CD4-positive, alpha-beta T cell treated with Interleukin-1 beta for 1 hour (primary cell): ENCODE data around the gene POM121C.
"Not testable (repeated sequence)": the region's sequence is repeated elsewhere in the genome, so short reads cannot be mapped to it uniquely, and the experiment has no call there.

Source experiments
- DNase-seq, 2 donors: peaks; one replicate each; pipeline ENCODE4 v3.0.0-alpha.2; 2020 to 2022

POM121C gene

DNA sequence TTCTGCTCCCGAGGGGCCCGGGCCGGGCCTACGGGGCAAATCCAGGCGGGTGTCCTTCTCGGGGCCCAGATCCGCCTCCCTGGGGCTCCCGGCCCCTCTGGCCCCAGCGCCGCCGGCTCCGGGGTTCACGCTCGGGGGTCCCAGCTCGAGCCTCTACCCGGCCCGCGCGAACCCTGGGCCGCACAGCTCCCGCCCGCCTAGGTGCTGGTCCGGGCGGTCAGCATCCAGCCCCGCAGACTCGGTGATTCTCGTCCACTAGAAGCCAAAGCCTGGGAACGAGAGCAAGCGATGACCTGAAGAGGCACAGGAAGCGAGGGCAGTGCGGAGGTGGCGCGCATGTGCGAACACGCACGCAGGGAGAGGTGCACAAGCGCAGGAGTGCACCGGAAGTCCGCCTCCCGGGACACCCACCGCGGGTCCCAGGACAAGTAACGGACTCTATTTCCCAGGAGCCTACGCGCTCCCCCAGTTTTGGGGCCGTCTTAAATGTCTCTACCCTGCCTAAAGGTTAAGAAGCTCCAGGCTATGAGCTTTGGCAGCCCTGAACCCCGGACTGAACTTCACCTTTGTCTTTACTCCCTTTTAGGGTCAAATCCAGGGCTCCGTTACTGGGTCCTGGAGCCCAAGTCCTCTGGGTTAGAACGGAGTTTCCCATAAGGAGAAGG, at the start of gene POM121C:
Gene POM121C, minus strand, starts transcription at position 321 of the 665 bp plus-strand sequence. CDS start 44,803 bp downstream, outside the sequence.
- DNase-seq, result peak; percentile 88 to 89

DNA sequence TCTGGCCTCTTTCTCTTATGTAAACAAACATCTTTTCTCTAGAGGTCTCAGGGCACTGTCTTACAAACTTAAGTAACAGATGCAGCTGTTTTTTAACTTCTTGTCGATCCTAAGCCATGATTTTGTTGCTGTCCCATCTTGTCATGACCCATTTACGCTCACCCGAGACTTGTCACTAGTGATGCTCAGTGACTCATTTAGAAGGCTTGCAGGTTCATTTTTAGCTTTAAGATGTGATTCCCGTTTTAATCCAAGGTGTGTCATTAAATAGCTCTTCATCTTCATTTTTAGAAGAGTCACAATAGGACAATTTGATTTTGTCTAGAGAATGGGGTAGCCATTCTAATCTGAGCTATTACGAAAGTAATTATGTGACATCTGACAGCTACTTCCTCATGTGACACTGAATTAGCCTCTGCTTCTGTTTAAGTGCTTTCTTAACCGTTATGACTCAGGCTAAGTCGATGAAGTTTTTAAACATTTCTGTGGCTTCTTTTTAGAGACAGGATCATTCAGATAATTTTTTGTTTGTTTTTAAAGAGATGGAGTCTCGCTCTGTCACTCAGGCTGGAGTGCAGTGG, 48.7 kb upstream of the POM121C start:
- no peak for DNase-seq

DNA sequence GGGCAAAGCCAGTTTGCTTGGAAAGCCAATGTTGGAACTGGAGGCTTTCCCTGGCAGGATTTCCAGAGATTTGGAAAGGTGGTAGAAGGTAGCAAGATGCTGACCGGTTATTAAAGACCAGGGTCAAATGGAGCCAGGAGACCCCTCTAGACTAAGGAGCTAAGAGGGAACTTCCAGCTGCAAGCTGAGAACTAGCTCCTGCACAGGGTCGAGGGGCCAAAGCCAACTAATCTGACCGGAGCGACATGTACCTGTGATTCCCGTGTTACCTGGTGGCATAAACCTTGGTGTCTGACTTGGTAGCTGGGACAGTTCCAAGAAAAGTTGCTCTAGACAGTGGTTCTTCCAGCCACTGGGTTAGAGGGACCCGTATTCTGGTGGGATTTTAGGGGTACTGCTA, 47.8 kb upstream of the POM121C start:
- no peak for DNase-seq

DNA sequence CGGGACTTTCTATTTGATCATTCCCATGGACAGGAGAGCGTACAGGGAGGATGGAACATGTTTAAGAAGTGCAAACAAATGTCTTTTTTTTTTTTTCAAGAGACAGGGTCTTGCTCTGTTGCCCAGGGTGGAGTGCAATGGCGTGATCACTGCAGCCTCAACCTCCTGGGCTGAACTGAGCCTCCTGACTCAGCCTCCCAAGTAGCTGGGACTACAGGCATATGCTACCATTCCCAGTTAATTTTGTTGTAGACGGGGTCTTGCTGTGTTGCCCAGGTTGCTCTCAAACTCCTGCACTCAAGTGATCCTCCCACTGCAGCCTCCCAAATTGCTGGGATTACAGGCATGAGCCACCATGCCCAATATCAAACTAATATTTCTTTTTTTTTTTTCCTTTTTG, 46.5 kb upstream of the POM121C start:
- DNase-seq, result no peak

DNA sequence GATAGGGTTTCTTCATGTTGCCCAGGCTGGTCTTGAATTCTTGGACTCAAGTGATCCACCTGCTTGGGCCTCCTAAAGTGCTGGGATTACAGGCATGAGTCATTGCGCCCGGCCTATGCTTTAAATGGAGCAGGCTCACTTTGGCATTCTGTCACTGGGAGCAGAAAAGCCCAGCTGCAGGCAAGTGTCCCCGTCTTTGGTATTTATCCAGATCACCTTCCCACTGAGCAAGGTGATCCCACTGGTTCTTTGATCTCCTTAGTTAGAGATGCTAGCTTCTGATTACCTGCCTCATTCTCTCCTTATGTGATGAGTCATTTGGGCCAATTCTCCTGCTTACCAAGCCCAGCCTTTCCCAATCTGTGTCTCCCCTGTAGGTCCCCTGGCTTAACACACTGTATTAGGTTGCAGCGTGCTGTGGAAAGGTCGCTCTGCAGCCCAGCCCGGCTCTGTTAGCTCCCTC, 45.3 kb upstream of the POM121C start:
- no peak for DNase-seq

DNA sequence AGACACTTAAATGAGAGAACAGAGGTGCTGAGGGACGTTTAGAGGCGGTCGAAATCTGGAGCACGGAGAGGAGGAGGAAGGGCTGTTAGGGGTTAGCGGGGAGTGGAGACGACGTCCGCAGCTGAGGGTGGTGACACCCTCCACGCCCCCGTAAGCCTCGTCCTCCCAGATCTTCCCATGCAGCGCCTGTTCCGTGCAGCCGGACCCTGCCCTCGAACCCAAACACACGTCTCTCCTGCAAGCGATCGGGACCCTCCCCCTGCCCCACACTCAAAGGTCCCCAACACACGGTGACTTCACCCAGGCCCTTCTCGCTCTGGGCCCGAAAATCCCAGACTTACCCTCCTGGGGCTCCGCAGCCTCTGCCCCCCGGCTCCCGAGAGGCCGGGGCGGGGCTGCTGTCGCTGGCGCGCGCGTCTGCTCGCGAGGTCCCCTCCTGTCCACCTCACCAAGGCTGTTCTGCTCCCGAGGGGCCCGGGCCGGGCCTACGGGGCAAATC, 41.2 kb upstream of the POM121C start:
- DNase-seq, result not testable (repeated sequence)

DNA sequence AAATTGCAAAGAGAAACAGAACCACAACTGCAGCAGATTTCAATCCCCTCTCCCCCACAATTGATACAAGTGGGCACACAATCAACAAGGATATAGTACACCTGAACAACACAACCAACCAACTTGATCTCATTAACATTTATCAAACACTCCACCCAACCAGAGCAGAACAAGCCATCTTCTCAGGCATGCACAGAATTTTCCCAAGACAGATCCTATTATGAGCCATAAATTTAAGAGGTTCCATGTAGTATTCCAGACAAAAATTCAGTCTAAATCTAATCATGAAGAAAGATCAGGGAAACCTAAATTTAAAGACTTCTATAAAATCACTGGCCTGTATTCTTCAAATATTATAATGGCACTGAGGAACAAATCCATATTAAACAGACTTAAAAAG, 35.6 kb upstream of the POM121C start:
- DNase-seq, result not testable (repeated sequence)

DNA sequence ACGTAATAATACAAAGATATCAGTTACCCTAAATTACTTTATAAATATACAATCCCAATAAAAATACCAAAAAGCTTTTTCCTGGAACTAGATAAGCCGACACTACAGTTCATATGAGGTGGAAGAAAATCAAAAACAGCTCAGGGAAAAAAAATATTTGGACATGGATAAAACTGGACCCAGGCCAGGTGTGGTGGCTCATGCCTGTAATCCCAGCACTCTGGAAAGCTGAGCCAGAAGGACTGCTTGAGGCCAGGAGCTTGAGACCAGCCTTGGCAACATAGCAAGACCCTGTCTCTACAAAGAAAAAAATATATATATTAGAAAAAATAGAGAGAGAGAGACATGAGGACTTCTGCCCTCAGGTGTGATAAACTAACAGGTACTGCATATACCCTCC, 32.7 kb upstream of the POM121C start:
- DNase-seq, result not testable (repeated sequence)

DNA sequence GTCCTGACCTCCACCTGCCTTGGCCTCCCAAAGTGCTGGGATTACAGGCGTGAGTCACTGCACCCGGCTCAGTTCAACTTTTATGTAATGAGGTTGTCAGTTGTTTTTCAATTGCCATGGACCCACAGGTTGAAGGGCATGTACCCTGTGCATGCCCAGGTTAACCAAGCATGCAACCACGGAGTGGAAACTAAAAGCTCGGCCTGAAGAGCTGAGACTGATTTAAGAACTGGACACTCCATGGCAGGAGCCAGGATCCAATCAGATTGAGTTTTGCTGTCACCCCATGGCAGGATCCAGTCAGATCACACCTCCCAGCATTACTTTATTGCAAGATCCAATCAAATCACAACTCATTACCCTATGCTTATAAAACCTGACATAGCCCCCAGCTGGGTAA, 22.9 kb upstream of the POM121C start:
- DNase-seq, result not testable (repeated sequence)

DNA sequence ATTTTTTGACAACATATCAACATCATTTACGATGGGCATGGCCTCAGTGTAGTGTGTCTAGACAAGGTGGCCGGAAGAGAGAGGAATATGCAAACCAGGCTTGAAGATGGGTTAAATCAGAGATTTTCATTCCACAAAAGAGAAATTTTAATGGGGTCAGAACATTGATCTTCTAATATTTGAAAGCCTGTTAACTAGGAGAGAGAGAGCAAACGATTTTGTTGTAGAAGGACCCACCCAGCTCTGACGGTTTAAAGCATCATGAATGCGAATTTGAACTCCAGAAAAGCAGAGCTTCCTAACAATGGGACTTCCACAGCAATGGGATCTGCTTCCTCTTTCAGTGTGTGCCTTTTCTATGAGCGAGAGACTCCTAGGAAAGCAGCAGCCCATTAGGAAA, 5.9 kb upstream of the POM121C start, which contains the start of gene SPDYE5:
Gene SPDYE5, plus strand, starts transcription at position 301 of the 400 bp plus-strand sequence. CDS start 1,728 bp downstream, outside the sequence.
- DNase-seq, result not testable (repeated sequence)

DNA sequence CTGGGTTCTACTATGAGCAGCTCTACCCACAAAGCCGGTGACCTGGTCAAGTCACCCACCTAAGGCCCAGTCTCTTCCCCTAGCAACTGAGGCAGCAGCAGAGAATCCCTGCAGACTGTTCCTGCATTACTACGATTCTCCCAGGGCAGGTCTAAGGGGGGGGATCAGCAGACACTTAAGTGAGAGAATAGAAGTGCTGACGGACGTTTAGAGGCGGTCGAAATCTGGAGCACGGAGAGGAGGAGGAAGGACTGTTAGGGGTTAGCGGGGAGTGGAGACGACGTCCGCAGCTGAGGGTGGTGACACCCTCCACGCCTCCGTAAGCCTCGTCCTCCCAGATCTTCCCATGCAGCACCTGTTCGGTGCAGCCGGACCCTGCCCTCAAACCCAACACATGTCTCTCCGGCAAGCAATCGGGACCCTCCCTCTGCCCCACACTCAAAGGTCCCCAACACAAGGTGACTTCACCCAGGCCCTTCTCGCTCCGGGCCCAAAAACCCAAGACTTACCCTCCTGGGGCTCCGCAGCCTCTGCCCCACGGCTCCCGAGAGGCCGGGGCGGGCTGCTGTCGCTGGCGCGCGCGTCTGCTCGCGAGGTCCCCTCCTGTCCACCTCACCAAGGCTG, 632 bp downstream of the POM121C start:
- peak in 1 of 2 donors; percentile 1 for DNase-seq

DNA sequence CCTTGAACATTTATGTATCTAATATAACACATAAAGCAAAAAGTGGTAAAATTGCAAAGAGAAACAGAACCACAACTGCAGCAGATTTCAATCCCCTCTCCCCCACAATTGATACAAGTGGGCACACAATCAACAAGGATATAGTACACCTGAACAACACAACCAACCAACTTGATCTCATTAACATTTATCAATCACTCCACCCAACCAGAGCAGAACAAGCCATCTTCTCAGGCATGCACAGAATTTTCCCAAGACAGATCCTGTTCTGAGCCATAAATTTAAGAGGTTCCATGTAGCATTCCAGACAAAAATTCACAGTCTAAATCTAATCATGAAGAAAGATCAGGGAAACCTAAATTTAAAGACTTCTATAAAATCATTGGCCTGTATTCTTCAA, 5.8 kb downstream of the POM121C start:
- DNase-seq, result not testable (repeated sequence)

DNA sequence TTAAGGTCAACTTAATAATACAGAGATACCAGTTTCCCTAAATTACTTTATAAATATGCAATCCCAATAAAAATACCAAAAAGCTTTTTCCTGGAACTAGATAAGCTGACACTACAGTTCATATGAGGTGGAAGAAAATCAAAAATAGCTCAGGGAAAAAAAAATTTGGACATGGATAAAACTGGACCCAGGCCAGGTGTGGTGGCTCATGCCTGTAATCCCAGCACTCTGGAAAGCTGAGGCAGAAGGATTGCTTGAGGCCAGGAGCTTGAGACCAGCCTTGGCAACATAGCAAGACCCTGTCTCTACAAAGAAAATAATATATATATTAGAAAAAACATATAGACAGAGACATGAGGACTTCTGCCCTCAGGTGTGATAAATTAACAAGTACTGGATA, 8.6 kb downstream of the POM121C start:
- DNase-seq, result not testable (repeated sequence)

DNA sequence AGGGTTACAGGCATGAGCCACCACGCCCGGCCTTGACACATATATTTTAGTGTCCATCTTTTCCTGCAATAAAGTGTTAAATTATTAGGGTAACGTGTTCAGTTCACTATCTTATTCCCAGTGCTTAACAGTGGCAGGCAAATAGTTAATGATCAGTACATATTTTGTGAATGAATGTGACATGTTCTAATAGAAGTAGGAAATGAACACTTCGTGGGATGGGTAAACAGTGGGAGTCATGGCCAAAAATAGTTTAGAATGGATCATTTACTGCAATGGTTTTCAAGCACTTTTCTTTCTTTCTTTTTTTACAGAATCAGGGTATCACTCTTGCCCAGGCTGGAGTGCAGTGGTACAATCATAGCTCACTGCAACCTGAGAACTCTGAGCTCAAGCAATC, 15.9 kb downstream of the POM121C start:
- not testable (repeated sequence) for DNase-seq

DNA sequence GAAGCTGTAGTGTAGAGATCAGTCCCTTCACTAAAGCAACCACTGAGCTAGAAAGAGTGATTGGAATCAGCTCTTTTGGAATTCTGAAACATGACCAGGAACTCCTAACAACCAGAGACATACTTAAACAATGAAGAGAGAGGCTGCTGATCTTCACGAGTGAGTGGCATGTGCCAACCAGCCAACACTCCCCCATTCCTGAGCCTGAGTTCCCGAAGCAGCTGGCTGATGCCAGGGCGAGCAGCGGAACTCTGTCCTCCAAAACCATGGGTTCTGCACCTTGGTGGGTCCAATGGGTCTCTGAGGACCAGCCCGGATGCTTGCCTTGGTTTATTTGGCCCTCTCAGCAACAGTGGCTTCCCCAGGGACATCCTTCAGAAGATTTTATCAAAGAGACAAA, 25.6 kb downstream of the POM121C start:
- DNase-seq, result not testable (repeated sequence)

DNA sequence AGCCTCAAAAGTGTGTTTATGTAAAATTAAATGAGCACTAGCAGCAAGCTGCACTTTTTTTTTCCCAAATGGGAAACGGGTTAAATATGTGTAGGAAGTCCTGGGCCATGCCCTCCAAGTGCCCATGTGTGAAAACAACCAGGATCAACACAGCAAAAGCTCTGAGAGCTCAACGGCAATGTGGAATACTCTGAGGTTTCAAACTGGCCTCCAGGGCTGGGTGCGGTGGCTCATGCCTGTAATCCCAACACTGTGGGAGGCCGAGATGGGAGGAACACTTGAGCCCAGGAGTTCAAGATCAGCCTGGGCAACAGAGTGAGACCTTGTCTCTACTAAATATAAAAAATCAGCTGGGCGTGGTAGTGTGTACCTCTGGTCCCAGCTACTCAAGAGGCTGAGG, 28.1 kb downstream of the POM121C start:
- not testable (repeated sequence) for DNase-seq

DNA sequence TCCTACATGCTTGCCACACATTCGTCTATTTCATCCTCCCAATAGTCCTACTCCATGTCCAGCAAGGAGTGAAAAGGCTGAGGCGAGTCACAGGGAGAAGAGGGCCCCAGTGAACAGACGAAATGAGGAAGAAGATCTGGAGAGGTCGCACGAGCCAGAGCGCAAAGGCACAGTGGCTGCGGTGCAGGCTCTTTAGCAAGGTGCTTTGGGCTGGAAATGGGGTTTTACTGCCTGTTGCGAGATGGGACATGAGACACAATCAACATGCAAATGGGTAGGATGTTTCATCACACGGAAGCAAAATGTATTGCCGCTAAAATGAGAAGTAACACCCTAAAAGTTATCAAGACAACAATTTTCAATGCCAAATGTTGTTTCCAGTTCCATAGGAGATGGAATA, 29.7 kb downstream of the POM121C start:
- DNase-seq, result peak in 1 of 2 donors; percentile 28

DNA sequence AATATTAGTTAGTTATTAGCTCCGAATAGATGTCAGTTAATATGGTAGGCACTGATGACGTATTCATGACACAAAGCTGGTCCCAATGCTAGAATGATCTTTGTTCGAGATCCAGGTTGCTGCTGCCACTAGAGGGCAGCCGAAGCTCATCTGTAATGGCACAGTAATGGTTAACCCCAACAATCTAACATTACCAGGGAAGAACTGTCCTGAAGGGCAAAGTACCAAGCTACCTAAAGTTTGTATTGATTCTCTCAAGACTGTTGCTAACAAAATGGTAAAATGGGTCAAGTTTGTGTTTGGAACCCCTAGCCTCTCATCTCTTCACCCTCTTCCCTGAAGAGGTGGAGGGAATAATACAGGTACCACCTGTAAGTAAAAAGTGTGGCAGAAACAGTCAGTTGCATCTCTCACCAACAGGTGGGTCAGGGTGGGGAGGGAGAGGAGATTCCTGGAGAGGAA, 33.6 kb downstream of the POM121C start:
- DNase-seq, result peak in 1 of 2 donors; percentile 28

DNA sequence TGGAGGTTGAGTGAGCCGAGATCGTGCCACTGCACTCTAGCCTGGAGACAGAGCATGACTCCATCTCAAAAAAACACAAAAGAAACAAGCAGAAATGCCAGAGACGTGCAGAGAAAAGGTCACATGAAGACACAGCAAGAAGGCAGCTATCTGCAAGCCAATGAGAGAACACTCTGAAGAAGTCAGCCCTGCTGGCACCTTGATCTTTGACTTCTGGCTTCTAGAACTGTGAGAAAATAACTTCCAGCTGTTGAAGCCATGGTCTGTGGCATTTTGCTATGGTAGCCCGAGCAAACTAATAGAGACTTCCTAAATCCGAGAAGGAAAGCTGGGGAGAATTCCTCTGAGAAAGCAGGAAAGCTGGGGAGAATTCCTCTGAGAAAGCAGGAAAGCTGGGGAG, 36.2 kb downstream of the POM121C start:
- not testable (repeated sequence) for DNase-seq

DNA sequence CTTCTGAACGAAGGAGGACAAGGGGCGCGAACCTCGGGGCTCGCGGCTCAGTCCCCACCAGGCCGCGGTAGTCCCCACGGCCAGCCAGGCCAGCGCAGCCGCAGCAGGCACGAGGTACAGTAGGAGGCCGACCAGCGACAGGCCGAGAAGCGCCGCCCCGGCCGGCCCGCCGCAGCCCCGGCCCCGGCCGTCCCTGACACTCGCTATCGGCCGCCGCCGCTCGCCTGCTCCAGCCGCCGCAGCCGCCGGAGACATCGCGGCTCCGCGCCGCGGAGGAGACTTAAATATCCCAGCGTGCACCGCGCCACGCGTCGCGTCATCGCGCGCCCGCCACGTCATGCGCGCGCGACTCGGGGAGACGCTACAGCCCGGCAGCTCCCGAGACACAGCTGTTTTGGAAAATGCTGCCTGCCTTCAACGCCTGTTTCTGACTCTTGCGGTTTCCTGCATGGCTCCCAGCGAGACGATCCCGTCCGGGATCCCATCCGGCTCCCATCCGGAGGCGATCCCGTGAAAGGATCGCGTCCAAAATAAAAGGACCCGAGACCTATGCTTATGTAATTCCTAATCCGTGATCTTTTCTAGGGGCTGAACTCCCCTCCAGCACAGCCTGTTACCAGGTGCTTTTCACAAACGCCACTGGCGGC, 43.5 kb downstream of the POM121C start:
- DNase-seq, result peak; percentile 42 to 44

DNA sequence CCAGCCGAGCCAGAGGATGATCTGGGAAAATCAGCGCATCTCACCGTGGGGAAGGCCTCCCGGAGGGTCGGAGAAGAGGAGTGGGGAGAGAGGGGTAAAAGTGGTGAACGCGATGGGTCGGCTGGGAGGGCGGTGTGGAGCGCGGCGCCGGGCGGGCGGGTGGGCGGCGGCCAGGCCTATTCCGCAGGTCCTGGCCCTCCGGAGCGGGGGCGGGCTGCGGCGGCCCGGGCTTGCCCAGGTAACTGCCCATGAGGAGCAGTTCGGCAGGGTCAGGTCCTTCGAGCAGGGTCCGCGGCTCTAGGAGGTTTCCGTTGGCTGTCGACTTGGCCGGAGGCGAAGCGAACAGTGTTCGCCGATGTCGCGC, 44.0 kb downstream of the POM121C start:
- DNase-seq, result not testable (repeated sequence)

DNA sequence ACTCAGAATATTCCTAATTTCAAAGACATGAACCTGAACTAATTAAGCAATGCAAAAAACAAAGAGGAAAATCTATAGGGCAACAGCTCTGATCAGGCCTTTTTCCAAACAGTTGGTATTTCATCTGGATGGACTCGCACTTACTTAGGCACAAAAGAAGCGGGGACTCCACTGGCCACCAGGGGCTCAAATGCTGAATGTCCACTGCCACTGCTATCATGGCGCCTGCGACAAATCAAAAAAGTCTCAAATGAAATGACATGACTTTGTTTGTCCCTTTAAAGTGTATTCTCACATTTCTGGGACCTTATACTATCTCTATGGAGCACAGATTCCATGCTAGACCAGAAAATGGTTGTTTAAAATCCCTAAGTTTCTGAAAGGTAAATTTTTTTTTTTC, 47.1 kb downstream of the POM121C start:
- not testable (repeated sequence) for DNase-seq

DNA sequence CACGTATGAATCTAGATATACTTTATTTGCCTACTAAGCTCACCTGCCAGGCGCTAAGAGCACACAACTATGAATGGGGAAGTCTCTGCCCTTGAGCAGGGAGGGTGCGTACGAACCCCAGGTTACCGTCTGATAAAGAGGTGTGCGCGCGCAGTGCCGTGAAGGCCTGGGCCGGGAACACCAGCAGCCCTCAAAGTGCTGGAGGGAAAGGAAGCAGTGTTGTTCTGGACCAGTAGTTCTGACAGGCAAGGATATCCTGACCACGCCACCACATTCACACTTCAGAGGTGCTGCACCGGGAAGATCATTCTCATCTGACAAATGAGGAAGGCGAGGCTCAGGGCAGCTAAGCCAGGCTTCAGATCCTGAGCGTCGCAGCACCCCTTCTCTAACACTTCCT, 62.6 kb downstream of the POM121C start:
- DNase-seq, result not testable (repeated sequence)
